Stimulated activated CD8-positive, alpha-beta memory T cell treated with anti-CD3 and anti-CD28 coated beads, Interleukin-15, amount 100 ng/mL, for 4 hours (primary cell): ENCODE results near the gene HNRNPL.
"Not testable (repeated sequence)": the region's sequence is repeated elsewhere in the genome, so short reads cannot be mapped to it uniquely, and the experiment has no call there.

Experiments used
- DNase-seq, 2 donors: peaks; one replicate each; pipeline ENCODE4 v3.0.0-alpha.2; 2020; ENCODE audit warnings: low read depth in 2 of 2

HNRNPL gene

GRCh38 chr19:38829203-38829602, 20.6 kb downstream of the HNRNPL start:
- not testable (repeated sequence) for DNase-seq

DNA sequence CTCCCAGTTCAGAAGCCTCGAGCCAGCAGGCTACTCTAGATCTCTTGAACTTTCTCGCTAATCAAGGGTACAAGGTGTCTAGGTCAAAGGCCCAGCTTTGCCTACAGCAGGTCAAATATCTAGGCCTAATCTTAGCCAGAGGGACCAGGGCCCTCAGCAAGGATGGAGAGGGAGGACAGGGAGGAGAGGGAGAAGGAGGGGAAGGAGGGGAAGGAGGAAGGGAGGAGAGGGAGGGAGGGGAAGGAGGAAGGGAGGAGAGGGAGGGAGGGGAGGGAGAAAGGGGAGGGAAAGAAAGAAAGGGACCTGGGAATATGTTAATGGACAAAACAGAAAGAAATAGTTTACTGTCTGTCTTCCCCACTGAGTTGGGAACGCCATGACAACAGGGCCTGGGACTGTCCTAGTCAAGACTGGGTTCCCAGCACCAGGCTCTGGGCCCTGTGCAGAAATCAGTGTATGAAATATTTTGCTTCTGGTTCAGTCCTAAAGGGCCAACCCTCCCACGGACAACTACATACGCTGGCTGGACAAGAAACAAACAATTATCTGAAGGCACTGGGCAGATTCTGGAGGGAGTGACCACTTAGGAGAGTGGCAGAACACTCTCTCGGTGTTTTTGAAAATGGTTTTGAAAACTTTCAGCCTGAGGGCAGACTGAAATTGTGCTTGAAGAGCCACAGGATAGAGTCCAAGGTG, 22.8 kb downstream of the HNRNPL start:
- DNase-seq, result no peak

DNA sequence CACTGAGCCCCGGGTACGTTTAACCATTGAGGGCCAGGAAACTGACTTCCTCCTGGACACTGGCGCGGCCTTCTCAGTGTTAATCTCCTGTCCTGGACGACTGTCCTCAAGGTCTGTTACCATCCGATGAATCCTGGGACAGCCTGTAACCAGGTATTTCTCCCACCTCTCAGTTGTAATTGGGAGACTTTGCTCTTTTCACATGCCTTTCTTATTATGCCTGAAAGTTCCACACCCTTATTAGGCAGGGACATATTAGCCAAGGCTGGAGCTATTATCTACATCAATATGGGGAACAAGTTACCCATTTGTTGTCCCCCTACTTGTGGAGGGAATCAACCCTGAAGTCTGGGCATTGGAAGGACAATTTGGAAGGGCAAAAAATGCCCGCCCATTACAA, 23.9 kb downstream of the HNRNPL start:
- DNase-seq, result not testable (repeated sequence)

GRCh38 chr19:38821230-38821825, 28.5 kb downstream of the HNRNPL start:
- DNase-seq, result not testable (repeated sequence)

GRCh38 chr19:38819231-38819920, 30.4 kb downstream of the HNRNPL start:
- no peak for DNase-seq

DNA sequence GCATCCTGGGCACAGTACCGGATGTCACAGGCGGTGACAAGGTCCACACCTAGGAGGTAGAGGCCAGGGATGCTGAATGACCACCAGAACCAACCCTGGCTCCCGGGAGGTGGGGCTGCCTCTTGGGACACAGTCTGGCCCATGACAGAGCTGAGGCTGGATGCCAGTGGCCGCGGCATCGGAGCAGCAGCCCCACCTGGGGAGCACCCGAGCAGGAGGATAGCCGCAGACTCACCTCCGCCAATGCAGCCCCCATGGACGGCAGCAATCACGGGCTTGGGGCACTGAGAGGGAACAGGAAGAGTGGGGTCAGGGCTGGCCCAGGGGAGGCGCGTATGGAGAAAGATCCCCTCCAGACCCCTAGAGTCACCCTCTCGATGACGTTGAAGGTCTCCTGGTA, 32.7 kb downstream of the HNRNPL start:
- no peak for DNase-seq

- no peak for DNase-seq
Measured at GRCh38 chr19:38816131-38816750, 33.5 kb downstream of the HNRNPL start.

GRCh38 chr19:38815059-38816001, 34.5 kb downstream of the HNRNPL start:
- DNase-seq, result no peak

DNA sequence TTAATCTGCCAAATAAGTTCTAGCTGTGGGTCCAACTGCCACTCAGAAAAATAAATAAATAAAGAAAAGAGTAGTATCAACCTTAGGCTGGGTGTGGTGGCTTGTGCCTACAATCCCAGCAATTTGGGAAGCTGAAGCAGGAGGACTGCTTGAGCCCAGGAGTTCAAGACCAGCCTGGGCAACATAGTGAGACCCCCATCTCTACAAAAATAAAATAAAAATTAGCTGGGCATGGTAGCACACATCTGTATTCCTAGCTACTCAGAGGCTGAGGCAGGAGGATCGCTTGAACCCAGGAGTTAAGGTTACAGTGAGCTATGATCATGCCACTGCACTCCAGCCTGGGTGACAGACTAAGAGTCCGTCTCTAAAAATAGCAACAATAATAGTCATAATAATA, 35.9 kb downstream of the HNRNPL start:
- not testable (repeated sequence) for DNase-seq

GRCh38 chr19:38813323-38813722, 36.5 kb downstream of the HNRNPL start:
- DNase-seq, result no peak

GRCh38 chr19:38812841-38813320, 36.9 kb downstream of the HNRNPL start, which contains the start of gene LGALS4:
TSS of gene LGALS4 (minus strand) at chr19:38812945. CDS start at chr19:38812886, 59 bp downstream.
- no peak for DNase-seq

GRCh38 chr19:38812009-38812840, 37.6 kb downstream of the HNRNPL start:
- no peak for DNase-seq

- DNase-seq, result no peak
Measured at GRCh38 chr19:38809592-38810252, 40.1 kb downstream of the HNRNPL start.

DNA sequence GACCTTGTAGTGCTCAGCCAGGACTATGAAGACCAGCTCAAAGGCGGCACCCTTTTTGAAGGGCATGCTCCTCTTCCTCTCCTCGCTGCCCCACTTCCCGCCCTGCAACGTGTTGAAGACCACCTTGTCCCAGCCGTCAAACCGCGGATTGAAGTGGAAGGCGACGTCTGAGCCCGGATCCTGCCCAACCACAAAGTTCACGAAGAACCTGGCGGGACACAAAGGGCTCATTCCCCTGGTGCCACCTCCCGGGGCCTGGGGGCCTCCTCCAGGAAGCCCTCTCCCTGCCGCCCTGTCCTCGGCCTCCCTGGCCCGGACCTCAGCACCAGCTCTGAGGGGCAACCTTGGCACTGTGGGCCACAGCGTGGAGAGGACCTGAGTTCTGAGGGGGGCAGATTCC, 41.0 kb downstream of the HNRNPL start:
- no peak for DNase-seq

GRCh38 chr19:38807374-38808098, 42.2 kb downstream of the HNRNPL start:
- DNase-seq, result not testable (repeated sequence)

GRCh38 chr19:38806371-38806770, 43.4 kb downstream of the HNRNPL start:
- no peak for DNase-seq

- no peak for DNase-seq
Measured at GRCh38 chr19:38805180-38805579, 44.6 kb downstream of the HNRNPL start.

- no peak for DNase-seq
Measured at GRCh38 chr19:38803543-38803942, 46.2 kb downstream of the HNRNPL start.
